Activated CD8-positive, alpha-beta memory T cell treated with anti-CD3 and anti-CD28 coated beads, Interleukin-2, amount 50 U/mL, for 24 hours (primary cell): ENCODE results near the gene SPATA2L.
A peak's percentile ranks its signal among the peaks of the same experiment; 100 is the strongest.

Experiments used
- DNase-seq: peaks from one replicate; pipeline ENCODE4 v3.0.0-alpha.2; 2020; ENCODE audit errors: extremely low read depth

Gene SPATA2L

GRCh38 chr16:89729293-89729692 is 27.8 kb upstream of the SPATA2L start:
- no peak for DNase-seq

GRCh38 chr16:89727406-89728120 is 26.1 kb upstream of the SPATA2L start:
- no peak for DNase-seq

GRCh38 chr16:89723279-89724250 is 22.1 kb upstream of the SPATA2L start:
- DNase-seq: peak; percentile 54

DNA sequence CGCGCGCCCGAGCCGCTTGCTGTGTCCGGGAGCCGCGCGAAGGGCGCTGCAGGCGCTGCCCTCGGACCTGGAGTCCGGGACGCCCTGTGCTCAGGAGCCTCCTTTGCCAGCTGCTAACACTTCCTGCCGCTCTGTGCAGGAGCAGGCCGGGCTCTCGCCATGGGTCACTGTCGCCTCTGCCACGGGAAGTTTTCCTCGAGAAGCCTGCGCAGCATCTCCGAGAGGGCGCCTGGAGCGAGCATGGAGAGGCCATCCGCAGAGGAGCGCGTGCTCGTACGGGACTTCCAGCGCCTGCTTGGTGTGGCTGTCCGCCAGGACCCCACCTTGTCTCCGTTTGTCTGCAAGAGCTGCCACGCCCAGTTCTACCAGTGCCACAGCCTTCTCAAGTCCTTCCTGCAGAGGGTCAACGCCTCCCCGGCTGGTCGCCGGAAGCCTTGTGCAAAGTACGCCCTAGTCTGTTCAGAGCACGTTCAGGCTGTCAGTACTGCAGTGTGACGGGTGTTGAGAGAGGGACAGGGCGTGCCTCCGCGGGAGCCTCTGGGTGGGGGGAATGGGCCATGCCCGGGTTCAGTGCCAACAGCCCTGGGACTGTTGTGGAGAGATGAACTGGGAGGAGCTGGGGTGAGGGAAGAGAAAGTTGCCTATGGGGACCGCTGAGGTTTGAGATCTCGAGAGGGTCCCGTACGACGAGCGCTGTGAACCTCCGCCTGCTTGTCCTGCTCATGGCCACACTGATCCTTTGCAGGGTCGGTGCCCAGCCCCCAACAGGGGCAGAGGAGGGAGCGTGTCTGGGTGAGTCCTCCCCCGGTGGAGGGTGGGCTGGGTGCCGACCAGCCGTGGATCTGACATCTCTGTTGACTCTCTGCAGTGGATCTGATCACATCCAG is 21.1 kb upstream of the SPATA2L start:
- no peak for DNase-seq

DNA sequence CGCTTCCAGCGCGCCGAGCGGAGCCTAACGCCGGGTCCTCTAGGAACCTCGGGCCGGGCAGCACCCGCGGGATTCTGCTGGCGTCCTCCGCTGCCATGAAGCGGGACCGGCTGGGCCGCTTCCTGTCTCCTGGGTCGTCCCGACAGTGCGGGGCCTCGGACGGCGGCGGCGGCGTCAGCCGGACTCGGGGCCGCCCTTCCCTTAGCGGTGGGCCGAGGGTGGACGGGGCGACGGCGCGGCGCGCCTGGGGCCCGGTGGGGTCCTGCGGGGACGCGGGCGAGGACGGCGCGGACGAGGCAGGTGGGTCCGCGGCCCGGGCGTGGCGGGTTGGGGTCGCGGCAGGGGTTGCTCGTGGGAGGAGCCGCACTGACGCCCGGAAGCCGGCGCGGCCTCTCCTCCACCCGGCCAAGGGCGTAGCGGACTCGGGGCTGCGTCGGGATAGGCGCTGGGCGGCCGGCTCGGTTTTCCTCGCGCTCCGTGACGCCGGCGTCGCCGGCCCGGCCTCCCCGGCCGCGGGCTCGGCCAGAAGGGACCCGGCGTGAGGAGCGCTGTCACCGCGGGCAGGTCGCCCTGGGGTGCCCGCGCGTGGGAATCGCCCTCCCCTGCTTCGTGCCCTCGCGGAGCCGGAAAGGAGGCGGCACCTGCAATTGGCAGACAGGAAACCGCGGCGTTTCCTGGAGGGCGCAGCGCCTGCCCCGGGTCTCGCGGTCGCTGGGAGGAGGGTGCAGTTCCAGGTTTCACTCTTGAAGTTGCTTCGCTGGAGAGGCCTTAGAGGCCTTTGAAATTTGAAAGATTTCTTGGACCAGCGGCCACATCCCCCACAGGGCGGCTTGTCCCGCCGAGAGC is 20.3 kb upstream of the SPATA2L start:
- DNase-seq: peak; percentile 49

- peak; percentile 37 for DNase-seq
These were observed 19.5 kb upstream of the SPATA2L start, which contains the start of the genes VPS9D1 and ZNF276 for GRCh38 chr16:89720813-89721545. Gene VPS9D1 (minus strand): TSS chr16:89720898. CDS start chr16:89720861, 37 bp downstream. Gene ZNF276 (plus strand): TSS chr16:89721537. CDS start chr16:89721641, 104 bp downstream.

- DNase-seq: no peak
These were observed 19.0 kb upstream of the SPATA2L start for GRCh38 chr16:89720551-89720812.

GRCh38 chr16:89717688-89718505 is 16.4 kb upstream of the SPATA2L start:
- DNase-seq: no peak

- no peak for DNase-seq
These were observed 15.6 kb upstream of the SPATA2L start for GRCh38 chr16:89716916-89717687.

DNA sequence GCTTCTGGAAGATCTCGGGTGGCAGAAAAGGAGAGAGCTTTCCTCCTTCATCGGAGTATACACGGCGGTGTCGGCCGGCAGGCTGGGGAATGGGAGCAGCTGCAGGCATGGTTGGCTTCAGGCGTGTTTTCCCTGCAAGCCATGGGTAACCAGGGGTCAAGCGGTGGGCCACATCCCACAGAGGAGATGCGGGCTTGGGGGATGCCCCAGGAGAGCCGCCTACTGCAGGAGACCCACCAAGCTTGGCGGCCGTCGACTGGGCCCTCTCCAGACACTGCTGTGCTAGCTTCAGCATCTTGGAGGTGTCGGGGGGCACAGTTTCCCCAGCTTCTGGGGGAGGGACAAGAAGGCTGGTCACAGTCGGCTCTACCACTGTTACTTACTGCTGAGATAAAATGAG is 15.0 kb upstream of the SPATA2L start:
- DNase-seq: no peak

DNA sequence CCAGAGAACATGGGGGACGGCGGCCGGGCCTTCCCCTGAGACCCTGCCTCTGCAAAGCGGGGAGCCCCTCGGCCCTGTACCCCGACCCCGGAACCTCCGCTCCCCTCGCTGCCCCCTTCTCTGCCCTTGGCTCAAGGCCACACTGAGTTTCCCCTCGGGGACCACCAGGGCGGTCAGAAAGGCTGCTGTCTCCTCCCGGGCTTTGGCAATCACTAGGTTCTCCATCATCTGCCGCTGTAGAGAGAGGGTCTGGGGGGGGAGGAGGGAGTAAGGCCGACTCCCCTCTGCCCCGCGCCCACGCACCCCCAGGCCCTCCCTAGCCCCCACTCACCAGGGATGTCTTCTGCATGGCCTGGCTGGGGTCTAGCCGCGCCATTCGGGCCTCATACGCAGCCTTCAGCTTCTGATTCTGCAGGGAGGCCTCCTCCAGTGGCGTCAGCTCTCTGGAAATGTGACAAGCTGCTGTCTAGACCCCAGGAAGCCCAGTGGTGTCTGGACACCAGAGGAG is 10.8 kb upstream of the SPATA2L start:
- no peak for DNase-seq

DNA sequence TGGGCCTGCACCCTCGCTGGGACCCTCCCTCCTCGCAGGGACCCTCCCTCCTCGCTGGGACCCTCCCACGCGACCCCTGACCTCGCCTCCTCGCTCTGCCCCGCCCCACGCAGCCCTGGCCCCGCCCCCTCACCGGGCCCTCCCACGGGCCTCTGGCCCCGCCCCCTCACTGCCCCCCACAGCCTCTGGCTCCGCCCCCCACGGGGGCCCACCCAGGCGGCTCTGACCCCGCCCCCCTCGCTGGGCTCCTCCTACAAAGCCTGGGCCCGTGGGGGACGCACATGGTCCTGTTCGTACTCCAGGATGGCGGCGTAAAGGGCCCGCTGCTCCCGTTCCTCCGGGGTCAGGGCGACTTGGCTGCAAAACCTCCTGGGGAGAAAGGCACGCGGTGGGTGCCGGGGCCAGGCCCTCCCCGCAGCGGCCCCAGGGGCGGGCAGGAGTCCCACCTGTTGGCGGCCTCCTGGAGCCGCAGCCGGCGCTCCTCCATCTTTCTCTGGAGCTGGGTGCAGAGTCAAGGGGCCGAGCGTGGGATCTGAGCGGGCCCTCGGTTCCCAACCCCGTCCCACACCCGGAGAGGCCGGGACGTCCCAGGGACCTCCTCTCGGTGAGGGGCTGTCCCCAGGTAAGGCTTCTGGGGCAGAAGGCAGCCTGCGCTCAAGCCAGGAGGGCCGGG is 10.2 kb upstream of the SPATA2L start:
- no peak for DNase-seq

- DNase-seq: no peak
These were observed 9.4 kb upstream of the SPATA2L start for GRCh38 chr16:89710709-89711564.

DNA sequence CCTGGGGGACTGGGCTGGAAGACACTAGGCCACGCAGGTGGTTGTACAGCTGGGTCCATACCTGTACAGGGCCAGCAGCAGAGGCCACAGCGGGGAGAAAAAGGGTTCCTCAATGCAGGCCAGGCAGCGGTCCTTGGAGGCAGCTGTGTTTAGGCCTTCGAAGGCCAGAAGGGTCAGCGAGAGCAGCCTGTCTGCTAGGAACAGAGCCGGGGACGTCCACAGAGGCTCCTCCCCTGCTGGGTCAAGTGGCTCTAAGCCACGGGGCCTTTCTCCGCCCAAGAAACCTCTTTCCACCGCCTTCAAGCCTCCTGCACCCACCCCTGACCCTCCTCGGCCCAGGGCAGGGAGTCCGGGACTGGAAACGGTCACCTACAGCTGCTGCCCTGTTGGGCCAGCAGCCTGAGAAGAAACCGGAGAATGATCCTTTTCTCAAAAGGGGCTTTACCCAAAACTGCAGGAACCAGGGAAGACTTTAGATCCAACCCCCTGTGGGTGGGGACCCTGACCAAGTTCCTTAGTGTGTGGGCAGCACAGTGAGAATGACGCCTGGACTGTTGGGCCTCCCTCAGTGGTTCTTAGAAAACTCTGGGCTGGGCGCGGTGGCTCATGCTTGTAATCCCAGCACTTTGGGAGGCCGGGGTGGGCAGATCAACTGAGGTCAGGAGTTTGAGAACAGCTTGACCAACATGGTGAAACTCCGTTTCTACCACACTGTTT is 8.4 kb upstream of the SPATA2L start:
- no peak for DNase-seq

DNA sequence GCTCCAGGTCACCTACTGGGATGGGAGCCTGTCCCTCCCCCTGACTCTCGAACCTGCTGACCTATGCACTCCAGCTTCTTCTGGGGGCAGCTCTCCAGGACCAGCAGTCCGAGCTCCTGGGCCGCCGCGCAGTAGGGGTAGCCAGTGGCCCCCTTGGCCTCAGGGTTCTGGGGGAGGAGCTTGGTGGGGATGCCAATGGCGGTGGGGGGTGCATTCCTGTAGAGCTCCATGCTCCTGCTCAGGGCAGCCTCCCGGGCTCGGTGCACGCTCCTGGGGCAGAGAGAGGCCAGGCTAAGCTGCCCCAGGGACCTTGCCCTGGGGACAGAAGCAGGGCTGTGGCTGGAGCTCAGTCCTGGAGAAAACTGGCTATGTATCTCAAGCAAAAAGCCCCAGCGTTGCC is 7.7 kb upstream of the SPATA2L start:
- no peak for DNase-seq

GRCh38 chr16:89708481-89708931 is 7.0 kb upstream of the SPATA2L start:
- DNase-seq: no peak
